UCSD-AML1 (cell line): ENCODE results near the gene NUTF2.
A peak's percentile ranks its signal among the peaks of the same experiment; 100 is the strongest.
"Not testable (repeated sequence)": the region's sequence is repeated elsewhere in the genome, so short reads cannot be mapped to it uniquely, and the experiment has no call there.

Experiments used
- DNase-seq: peaks from one replicate; lab custom pipeline; 2025; ENCODE audit not compliant: unreplicated experiment; lab: John Stamatoyannopoulos, UW

Gene NUTF2

GRCh38 chr16:67837190-67837589, 9.5 kb upstream of the NUTF2 start:
- not testable (repeated sequence) for DNase-seq

DNA sequence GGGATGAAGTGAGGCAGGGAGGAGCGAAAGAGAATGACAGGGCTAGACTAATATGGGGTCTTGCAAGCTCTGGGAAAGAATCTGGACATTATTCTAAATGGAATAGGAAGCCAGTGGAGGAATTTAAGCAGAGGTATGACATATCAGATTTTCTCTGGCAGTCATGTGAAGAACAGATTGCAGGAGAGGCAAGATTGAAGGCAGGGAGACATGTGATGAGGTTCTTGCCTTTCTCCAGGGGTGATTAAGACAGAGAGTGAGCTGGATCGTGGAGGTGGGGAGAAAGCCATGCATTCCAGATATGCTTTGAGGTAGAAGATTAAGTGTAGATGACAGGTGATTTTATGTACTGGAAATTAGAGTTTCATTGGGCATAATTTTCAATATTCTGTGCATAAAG, 8.9 kb upstream of the NUTF2 start:
- DNase-seq: no peak

DNA sequence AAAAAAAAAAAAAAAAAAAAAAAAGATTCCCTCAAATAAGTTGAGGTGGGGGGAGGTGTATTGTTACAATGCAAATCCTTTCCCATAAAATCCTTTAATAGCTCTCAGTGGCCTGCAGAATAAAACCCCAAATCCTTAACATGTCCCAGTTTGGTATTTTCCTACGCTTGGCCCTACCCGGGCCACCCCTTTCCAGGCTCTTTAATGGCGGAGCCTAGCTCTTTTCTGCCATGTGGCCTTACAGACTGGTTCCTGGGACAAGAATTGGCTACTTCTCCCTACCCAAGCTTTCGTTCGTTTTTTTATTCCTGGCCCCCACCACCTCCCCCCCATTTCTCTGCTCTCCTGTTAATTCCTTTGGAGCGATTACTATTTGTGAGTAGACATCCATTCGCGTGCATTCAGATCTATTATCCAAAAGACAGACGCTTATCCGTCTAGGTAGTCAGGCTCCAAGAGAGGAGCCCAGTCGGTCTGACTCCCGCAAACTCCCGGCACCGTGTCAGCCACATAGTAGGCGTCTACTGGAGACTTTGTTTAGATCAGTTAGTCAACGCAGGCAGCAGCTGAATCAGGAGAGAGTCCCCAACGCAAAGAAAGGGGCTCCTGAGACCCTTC, 5.4 kb upstream of the NUTF2 start:
- DNase-seq: no peak

- peak; percentile 94 for DNase-seq
Measured at GRCh38 chr16:67841816-67842508, 4.8 kb upstream of the NUTF2 start, which contains the start of gene THAP11. TSS of gene THAP11 (plus strand) at chr16:67842320. CDS start at chr16:67842555, 235 bp downstream.

DNA sequence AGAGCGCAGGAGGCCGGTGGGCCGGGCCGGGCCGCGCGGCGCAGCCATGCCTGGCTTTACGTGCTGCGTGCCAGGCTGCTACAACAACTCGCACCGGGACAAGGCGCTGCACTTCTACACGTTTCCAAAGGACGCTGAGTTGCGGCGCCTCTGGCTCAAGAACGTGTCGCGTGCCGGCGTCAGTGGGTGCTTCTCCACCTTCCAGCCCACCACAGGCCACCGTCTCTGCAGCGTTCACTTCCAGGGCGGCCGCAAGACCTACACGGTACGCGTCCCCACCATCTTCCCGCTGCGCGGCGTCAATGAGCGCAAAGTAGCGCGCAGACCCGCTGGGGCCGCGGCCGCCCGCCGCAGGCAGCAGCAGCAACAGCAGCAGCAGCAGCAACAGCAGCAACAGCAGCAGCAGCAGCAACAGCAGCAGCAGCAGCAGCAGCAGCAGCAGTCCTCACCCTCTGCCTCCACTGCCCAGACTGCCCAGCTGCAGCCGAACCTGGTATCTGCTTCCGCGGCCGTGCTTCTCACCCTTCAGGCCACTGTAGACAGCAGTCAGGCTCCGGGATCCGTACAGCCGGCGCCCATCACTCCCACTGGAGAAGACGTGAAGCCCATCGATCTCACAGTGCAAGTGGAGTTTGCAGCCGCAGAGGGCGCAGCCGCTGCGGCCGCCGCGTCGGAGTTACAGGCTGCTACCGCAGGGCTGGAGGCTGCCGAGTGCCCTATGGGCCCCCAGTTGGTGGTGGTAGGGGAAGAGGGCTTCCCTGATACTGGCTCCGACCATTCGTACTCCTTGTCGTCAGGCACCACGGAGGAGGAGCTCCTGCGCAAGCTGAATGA, 4.0 kb upstream of the NUTF2 start:
- peak; percentile 82 for DNase-seq

DNA sequence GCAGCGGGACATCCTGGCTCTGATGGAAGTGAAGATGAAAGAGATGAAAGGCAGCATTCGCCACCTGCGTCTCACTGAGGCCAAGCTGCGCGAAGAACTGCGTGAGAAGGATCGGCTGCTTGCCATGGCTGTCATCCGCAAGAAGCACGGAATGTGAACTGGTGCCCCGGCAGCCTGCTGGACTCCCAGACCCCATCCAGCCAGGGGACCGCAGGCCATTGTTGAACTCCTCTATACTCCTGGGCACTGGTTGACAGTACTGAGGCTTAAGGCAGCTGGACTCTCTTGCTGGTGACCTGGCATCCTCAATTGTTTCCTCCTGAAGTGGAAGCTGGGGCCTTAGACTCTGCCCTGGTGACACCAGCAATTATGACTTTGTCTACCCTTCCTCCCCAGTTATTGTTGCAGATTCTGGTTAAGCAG, 3.4 kb upstream of the NUTF2 start:
- DNase-seq: no peak

GRCh38 chr16:67844497-67844896, 2.2 kb upstream of the NUTF2 start:
- DNase-seq: no peak

- no peak for DNase-seq
Measured at GRCh38 chr16:67845291-67846062, 1.3 kb upstream of the NUTF2 start.

GRCh38 chr16:67846063-67846319, 742 bp upstream of the NUTF2 start:
- DNase-seq: no peak

DNA sequence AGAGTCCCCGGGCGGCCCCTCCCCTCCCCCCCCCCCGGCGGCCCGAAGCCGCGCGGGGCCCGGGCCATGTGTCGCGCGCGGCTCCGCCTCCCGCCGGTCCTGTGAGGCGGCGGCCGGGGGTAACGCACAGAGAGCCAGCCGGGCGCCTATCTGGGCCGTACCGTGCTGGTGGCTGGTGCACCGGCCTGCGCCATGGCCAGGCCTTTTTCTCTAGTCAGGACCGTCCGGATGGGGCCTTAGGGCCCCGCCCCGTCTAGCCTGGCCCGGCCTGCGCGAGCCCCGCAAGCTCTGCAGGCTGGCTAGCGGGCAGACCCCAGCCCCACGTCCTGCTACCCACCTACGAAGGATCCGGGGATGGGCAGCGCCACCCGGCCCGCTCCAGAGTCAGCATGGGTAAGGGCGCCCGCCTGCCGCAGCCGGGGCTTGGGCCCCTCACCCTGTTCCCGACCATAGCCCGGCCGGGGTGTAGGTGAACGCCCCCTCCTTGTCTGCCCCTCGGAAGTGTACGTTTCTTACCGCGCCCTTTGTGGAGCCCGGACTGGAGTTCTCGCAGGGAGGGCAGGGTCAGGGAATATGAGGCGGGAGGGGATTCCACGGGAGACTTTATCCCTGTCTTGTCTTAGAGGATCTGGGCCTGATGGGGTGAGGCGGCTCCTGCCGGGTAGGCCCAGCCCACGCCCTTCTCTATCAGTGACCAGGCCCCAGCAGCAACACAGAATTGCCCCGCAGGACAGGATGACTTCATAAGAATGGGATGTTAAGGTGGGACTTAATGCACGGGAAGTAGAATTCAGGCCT, 530 bp downstream of the NUTF2 start, which contains the start of gene CENPT:
Gene CENPT (minus strand): TSS at position 630 of the 798 bp plus-strand sequence. CDS start 13,834 bp downstream, outside the sequence.
- DNase-seq: peak; percentile 47

DNA sequence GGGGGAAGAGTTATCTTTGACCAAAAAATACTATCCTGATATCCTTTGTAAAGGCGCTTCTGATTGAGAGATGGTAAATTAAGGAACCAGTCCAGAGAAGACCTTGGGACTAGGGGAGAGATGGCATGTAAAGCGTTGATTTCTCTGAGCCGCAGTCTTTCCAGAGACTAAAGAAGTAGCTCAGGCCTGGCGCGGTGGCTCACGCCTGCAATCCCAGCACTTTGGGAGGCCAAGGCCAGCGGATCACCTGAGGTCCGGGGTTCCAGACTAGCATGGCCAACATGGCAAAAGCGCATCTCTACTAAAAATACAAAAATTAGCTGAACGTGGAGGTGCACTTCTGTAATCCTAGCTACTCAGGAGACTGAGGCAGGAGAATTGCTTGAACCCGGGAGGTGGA, 1.4 kb downstream of the NUTF2 start:
- no peak for DNase-seq

DNA sequence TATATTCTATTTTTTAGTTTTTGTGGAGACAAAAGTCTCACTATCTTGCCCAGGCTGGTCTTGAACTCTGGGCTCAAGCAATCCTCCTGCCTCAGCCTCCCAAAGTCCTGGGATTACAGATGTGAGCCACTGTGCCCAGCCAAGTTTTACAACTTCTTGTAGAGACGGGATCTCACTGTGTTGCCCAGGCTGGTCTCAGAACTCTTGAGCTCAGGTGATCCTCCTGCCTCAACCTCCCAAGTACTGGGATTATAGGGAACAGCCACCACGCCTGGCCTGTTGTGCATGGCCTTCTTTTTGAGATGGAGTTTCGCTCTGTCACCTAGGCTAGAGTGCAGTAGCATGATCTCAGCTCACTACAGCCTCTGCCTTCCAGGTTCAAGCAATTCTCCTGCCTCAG, 6.9 kb downstream of the NUTF2 start:
- no peak for DNase-seq

DNA sequence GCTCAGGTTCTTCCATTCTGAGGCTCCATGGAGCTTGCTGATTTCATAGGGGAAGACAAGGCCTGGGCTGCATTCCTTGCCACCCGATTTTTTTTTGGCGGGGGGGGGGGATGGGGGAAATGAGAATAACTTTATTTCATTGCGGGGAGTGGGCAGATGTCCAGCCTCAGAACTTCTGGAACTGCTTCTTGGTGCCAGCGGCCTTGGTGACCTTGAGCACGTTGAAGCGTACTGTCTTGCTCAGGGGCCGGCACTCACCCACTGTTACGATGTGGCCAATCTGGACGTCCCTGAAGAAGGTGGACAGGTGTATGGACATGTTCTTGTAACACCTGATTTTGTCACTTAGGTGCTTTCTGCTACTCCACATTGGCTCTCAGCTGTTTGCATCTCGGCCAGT, 9.1 kb downstream of the NUTF2 start:
- DNase-seq: no peak

GRCh38 chr16:67856927-67857546, 10.3 kb downstream of the NUTF2 start:
- DNase-seq: no peak

GRCh38 chr16:67857547-67858233, 11.0 kb downstream of the NUTF2 start:
- DNase-seq: no peak

DNA sequence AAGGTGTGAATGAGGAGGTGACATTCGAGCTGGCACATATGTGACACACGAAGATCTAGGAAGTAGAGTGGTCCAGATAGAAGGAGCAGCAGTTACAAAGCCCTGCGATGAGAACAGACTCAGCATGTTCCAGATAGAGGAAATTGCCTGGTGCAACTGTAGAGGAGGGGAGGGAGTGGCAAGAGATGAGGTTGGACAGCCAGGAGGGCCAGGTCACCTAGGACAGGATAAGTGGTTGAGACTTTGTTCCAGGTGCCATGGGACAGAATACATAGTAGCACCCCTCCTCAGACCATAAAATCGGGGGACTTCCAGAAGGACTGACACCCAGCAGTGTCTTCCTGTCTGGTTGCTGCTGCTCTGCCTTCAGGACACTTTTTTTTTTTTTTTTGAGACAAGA, 11.8 kb downstream of the NUTF2 start:
- DNase-seq: no peak

DNA sequence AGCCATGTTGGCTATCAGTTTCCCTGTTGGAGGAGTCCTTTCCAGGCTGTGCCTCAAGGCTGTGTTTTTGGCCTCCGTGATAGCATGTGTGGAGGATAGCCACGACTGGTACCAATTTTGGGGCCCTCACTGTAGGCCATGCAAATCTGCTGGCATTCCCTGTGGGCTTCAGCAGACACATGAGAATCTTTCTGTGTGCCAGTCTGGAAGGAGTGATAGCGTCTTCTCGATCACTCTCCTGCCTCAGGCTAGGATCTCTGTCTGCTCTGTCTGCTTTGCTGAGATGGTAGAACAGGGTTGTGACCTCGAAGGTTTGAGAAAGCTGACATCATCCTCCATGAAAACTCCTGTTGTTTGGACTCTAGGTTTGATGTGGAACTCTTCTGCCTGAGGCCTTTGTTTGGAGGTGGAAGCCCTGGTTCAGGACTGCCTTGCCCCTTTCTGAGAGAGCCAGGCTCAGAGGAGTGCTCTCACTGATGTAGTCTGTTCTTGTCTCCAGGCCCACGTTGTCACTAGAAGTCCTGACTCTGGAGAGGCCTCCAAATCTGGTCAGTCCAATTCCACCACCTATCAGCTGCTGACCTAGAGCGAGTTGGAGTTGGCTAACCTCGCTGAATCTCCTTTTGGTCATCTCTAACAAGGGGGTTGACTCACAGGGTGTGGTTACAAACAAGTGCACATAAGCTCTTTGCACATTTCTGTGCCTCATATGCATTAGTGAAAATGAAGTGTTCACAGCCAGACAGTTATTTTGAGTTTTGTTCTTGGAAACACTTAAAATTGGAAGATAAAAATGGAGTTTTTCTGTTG, 14.1 kb downstream of the NUTF2 start:
- DNase-seq: no peak

DNA sequence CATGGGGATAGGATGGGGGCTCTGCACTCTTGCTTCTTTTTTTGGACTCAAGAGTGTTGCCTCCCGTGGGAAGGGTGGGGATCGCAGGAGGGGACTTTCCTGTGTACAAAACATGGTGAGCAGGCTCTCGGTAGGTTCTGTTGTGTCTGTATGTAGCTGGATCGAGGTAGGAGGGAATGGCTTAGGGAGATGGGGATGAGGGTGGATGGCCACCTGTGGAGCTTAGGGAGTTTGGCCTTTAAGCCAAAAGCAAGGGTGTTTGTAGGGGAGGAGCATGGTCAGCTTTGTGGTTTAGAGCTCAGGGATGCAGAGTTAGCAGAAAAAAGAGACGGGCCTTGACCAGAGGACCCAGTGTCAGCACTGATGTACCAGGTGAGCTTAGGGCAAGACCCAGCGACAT, 15.1 kb downstream of the NUTF2 start:
- no peak for DNase-seq
